GM12878 (cell line): ENCODE measurements around the gene RAB3B. TPM values are rescaled to one million over a fixed set of nuclear protein-coding genes. Genes with fewer than 3 reads are reported as not detected.

Experiments
- ATAC-seq: fragments of 200-7000 bp; cut with Tn5 transposase; 3 replicates; pipeline ENCODE4 v1.9.1; 2020; ENCODE audit warnings: mild to moderate bottlenecking, moderate library complexity
- BruUV-seq: library from RNA; stranded (reverse); fragments of 400-500 nt; replicated peaks from 2 replicates; lab custom pipeline; 2021; lab: Mats Ljungman, UMichigan
- CTCF ChIA-PET: fragments of 300-600 bp; sonication (Branson Sonifier 250); formaldehyde crosslinking; extraction: SDS; loops from one replicate; lab custom pipeline; 2021; ENCODE audit warnings: inconsistent platforms; lab: Yijun Ruan, JAX
- POLR2A ChIA-PET: fragments of 350-600 bp; formaldehyde crosslinking; extraction: SDS; loops from one replicate; lab custom pipeline; 2021; ENCODE audit warnings: inconsistent platforms; lab: Charles Lee
- RAD21 ChIA-PET: fragments of 300-600 bp; sonication (Branson Sonifier 250); formaldehyde crosslinking; loops from one replicate; lab custom pipeline; 2023; ENCODE audit warnings: antibody characterized with exemption; ENCODE audit not compliant: unreplicated experiment; lab: Charles Lee
- SMC1A ChIA-PET: fragments of 300-600 bp; sonication (Branson Sonifier 250); formaldehyde crosslinking; loops from one replicate; lab custom pipeline; 2023; ENCODE audit not compliant: unreplicated experiment, uncharacterized antibody; lab: Charles Lee
- DNase-seq: peaks from one replicate; pipeline ENCODE4 v3.0.0-alpha.2; 2011; ENCODE audit warnings: low read depth, low spot score
- FAIRE-seq: peaks from 3 replicates; lab custom pipeline; 2011; peaks lifted over from hg19 to GRCh38; lab: Jason Lieb, UNC
- H2AFZ ChIP-seq: 2 replicates; pipeline ENCODE4 v1.6.0; 2011; ENCODE audit warnings: low read depth, low read length, control low read depth; ENCODE audit not compliant: control insufficient read depth
- H3K27ac ChIP-seq: 2 replicates; pipeline ENCODE4 v1.5.1; 2011; ENCODE audit warnings: control low read depth; ENCODE audit not compliant: control insufficient read depth, insufficient read depth
- H3K27me3 ChIP-seq, 2 experiments: replicated peaks in 1 of 2; 2 replicates each; pipeline versions ENCODE4 v1.6.0 to v1.6.1; 2011; ENCODE audit warnings: low read length in 1 of 2; ENCODE audit not compliant: control insufficient read depth in 2 of 2, insufficient read depth in 2 of 2
- H3K36me3 ChIP-seq, 2 experiments: 2 replicates each; pipeline ENCODE4 v1.5.1; 2011; ENCODE audit warnings: low read length in 1 of 2; ENCODE audit not compliant: control insufficient read depth in 2 of 2, insufficient read depth in 2 of 2
- H3K4me1 ChIP-seq: 2 replicates; pipeline ENCODE4 v1.6.1; 2011; ENCODE audit warnings: mild to moderate bottlenecking, low read length, moderate library complexity, mixed read lengths; ENCODE audit not compliant: control insufficient read depth, insufficient read depth
- H3K4me2 ChIP-seq: 2 replicates; pipeline ENCODE4 v1.6.0; 2011; ENCODE audit warnings: control low read depth; ENCODE audit not compliant: control insufficient read depth, insufficient read depth
- H3K4me3 ChIP-seq: fragments of 200-600 bp; sonication (generic); 2 replicates; pipeline ENCODE4 v1.5.1; 2016
- H3K79me2 ChIP-seq: 2 replicates; pipeline ENCODE4 v1.6.0; 2011; ENCODE audit warnings: low read length; ENCODE audit not compliant: control insufficient read depth, insufficient read depth
- H3K9ac ChIP-seq: 2 replicates; pipeline ENCODE4 v1.8.0; 2011; ENCODE audit warnings: low read length, control low read depth, mixed read lengths; ENCODE audit not compliant: control insufficient read depth, insufficient read depth
- H3K9me3 ChIP-seq: replicated peaks from 3 replicates; pipeline ENCODE4 v1.5.1; 2011; ENCODE audit warnings: mild to moderate bottlenecking, low read length; ENCODE audit not compliant: control insufficient read depth, insufficient read depth
- H4K20me1 ChIP-seq: 2 replicates; pipeline ENCODE4 v1.6.0; 2011; ENCODE audit not compliant: control insufficient read depth, insufficient read depth
- BHLHE40 ChIP-seq, 2 experiments: fragments of 450-650 bp in 1 of 2; IDR thresholded peaks; 2 replicates each; pipeline ENCODE4 v1.6.1; 2011 to 2017; ENCODE audit warnings: low read depth in 2 of 2, borderline replicate concordance in 1 of 2, improper control_type of control experiment in 1 of 2, low read length in 1 of 2, mild to moderate bottlenecking in 1 of 2
- FOXM1 ChIP-seq: IDR thresholded peaks from 2 replicates; pipeline ENCODE4 v1.6.1; 2012; ENCODE audit warnings: low read depth, mild to moderate bottlenecking, inconsistent platforms, low read length, moderate library complexity
- IRF4 ChIP-seq: IDR thresholded peaks from 2 replicates; pipeline ENCODE4 v1.6.1; 2011; ENCODE audit warnings: low read depth, low read length
- KDM1A ChIP-seq: fragments of 200-600 bp; sonication (generic); IDR thresholded peaks from 2 replicates; pipeline ENCODE4 v1.6.1; 2016; ENCODE audit warnings: borderline replicate concordance
- PKNOX1 ChIP-seq: fragments of 450-650 bp; IDR thresholded peaks from 2 replicates; pipeline ENCODE4 v1.6.1; 2016; ENCODE audit warnings: mild to moderate bottlenecking
- POLR2AphosphoS2 ChIP-seq: IDR thresholded peaks from 2 replicates; pipeline ENCODE4 v1.6.1; 2011; ENCODE audit warnings: low read depth, mild to moderate bottlenecking, low read length, improper control_type of control experiment, moderate library complexity
- POU2F2 ChIP-seq: IDR thresholded peaks from 3 replicates; pipeline ENCODE4 v1.6.1; 2011; ENCODE audit warnings: low read depth, mild to moderate bottlenecking, low read length, borderline replicate concordance
- RELB ChIP-seq: fragments of 450-650 bp; IDR thresholded peaks from 2 replicates; pipeline ENCODE4 v1.6.1; 2017; ENCODE audit warnings: low read depth, mild to moderate bottlenecking, moderate library complexity
- REST ChIP-seq: IDR thresholded peaks from 2 replicates; pipeline ENCODE4 v1.6.1; 2012; ENCODE audit warnings: mild to moderate bottlenecking, low read depth, low read length
- SKIL ChIP-seq: fragments of 450-650 bp; IDR thresholded peaks from 2 replicates; pipeline ENCODE4 v1.6.1; 2017; ENCODE audit warnings: mild to moderate bottlenecking, low read depth, inconsistent platforms; ENCODE audit not compliant: poor library complexity, severe bottlenecking
- ZNF24 ChIP-seq: fragments of 450-650 bp; IDR thresholded peaks from 2 replicates; pipeline ENCODE4 v1.6.1; 2017; ENCODE audit warnings: antibody characterized with exemption, mild to moderate bottlenecking
- WGBS: methylation state at CpG from one replicate; pipeline ENCODE4 v1.1.6; 2016; ENCODE audit warnings: low lambda C conversion rate; ENCODE audit not compliant: insufficient replicate concordance, insufficient coverage; ENCODE audit errors: missing lambda C conversion rate; 5-methylcytosine and 5-hydroxymethylcytosine counted together
- in situ Hi-C: fragments of 300-500 bp; cut with MboI; formaldehyde crosslinking; loops from 9 replicates; pipeline ENCODE4 v1.14.3; 2018; ENCODE audit warnings: mixed read lengths
- intact Hi-C: fragments of 100-400 bp; cut with micrococcal nuclease; formaldehyde crosslinking; loops from one replicate; pipeline ENCODE4 v1.14.2; 2022; ENCODE audit not compliant: unreplicated experiment
- polyA plus RNA-seq, 11 experiments: library from polyadenylated mRNA; depleted of rRNA in 4 of 11; unstranded in 6 of 11; stranded (reverse) in 5 of 11; fragments of >200 nt; fragmentation: Nextera tagmentation in 4 of 11; fragmentation: Illumina TruSeq in 1 of 11; extraction: Ambion mirVana in 4 of 11; extraction: Trizol in 1 of 11; gene quantifications; 1 replicate in 1 of 11; 2 replicates in 10 of 11; pipeline versions ENCODE4 v1.2.1 to v1.2.3, GENCODE V29; 2011 to 2016; ENCODE audit warnings: inconsistent platforms in 2 of 11, missing spikeins in 2 of 11, low read depth in 1 of 11
- total RNA-seq, 4 experiments: library from RNA; depleted of rRNA in 3 of 4; stranded (reverse); fragments of >200 nt in 3 of 4; fragmentation: Illumina TruSeq in 1 of 4; extraction: Trizol in 1 of 4; gene quantifications; 2 replicates each; pipeline versions ENCODE4 v1.2.1 to v1.2.3, GENCODE V29; 2013 to 2021

The RAB3B gene
- total and polyA plus RNA-seq, 10 of the 15 experiments (the other 5 are each of a cell fraction or from before 2014, with no cell fraction given) = 0.05 to 0.32 (median 0.24) TPM

GRCh38 chr1:52002038-52002917 is 11.8 kb upstream of the RAB3B start:
- DNase-seq = peak; percentile 65
- in situ Hi-C loops (no loop called here), intact Hi-C loops (loop anchor here (1.0 kb wide), 2 partner anchors 76 to 105 kb away; no protein-coding TSS in a partner anchor)
- H3K4me3 ChIP-seq = no peak overlapping the region
- no peak overlapping the region for H3K27ac ChIP-seq
- no peaks in the 10 kb centered on the region for H3K4me1 ChIP-seq
- 46% methylated on average over 9 of the region's 9 CpGs for WGBS
- no peaks in the 10 kb centered on the region for H3K36me3 ChIP-seq
- H3K9me3 ChIP-seq = no peaks in the 10 kb centered on the region
- ChIA-PET SMC1A (interaction anchor here (0.8 to 7.4 kb wide), 8 partner anchors 21 to 234 kb away, joined by 3 to 99 read pairs (median 4); no protein-coding TSS in a partner anchor), CTCF (interaction anchor here (0.7 to 12.2 kb wide), 7 partner anchors 19 to 104 kb away, joined by 3 to 177 read pairs (median 5); no protein-coding TSS in a partner anchor), RAD21 (interaction anchor here (0.9 to 7.2 kb wide), 3 partner anchors 39 to 104 kb away, joined by 4 to 96 read pairs (median 4); no protein-coding TSS in a partner anchor), POLR2A (no interaction called here)
- peak; percentile 100 for ATAC-seq
- no peak overlapping the region for H3K4me2 ChIP-seq
- H2AFZ ChIP-seq = no peak overlapping the region
- no peaks in the 10 kb centered on the region for H3K27me3 ChIP-seq
- BruUV-seq = no TSS peak
- H3K9ac ChIP-seq = no peak overlapping the region
- no peaks in the 10 kb centered on the region for H3K79me2 ChIP-seq
- no peaks in the 10 kb centered on the region for H4K20me1 ChIP-seq
- FAIRE-seq = peak; percentile 82
- TF ChIP-seq IRF4 (0 out of 2 replicates have a peak, but pooled peaks have one; percentile 19), KDM1A (no peak), SKIL (no peak), ZNF24 (no peak), BHLHE40 (IDR thresholded peaks at IDR 0.05; ENCODE audit: borderline replicate concordance in 1 of 2, low read depth in 2 of 2, low read length in 1 of 2) (no peak), POLR2AphosphoS2 (no peak), FOXM1 (0 out of 2 replicates have a peak, but pooled peaks have one; percentile 37), RELB (no peak), REST (peak; percentile 94), POU2F2 (no peak), PKNOX1 (0 out of 2 replicates have a peak, but pooled peaks have one; percentile 18)
